Measurements from ENCODE around the gene CCDC40. TPM values are rescaled to one million over a fixed set of nuclear protein-coding genes. Genes with fewer than 3 reads are reported as not detected.

The CCDC40 gene
- total and polyA plus RNA-seq, 2 of the 13 experiments (the other 11 are each of a cell fraction or from before 2014, with no cell fraction given), result 4.1 to 5.5 TPM

DNA sequence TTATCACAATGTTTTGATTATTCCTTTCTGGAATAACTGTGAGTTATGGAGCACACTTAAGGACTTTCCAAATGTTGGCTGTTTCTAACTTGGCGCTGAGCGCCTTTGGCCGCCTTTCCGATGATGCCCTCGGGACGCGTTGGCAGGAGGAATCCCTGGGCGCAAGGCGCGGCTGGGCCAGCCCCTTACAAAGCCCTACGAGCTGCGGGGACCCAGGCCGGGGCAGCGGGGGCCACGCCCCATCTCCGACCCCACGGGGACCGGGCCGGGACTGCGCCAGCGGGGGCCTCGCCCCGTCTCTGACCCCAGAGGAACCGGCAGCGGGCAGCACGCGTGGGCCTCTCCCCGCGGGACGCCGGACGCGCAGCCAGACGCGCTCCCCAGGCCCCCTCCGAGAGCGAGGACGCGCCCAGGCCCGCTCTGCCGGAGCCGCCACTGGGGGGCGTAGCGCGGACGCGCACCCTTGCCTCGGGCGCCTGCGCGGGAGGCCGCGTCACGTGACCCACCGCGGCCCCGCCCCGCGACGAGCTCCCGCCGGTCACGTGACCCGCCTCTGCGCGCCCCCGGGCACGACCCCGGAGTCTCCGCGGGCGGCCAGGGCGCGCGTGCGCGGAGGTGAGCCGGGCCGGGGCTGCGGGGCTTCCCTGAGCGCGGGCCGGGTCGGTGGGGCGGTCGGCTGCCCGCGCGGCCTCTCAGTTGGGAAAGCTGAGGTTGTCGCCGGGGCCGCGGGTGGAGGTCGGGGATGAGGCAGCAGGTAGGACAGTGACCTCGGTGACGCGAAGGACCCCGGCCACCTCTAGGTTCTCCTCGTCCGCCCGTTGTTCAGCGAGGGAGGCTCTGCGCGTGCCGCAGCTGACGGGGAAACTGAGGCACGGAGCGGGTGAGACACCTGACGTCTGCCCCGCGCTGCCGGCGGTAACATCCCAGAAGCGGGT is 64.8 kb downstream of the CCDC40 start, which contains the start of gene GAA (continued):
- TF ChIP-seq SRY (CRISPR knock-in tag; IDR thresholded peaks at IDR 0.05), result no peak; the same call in none of the 2 replicates
- TF ChIP-seq ZNF83 (CRISPR knock-in tag; IDR thresholded peaks at IDR 0.05; ENCODE audit: borderline replicate concordance), result 0 out of 2 replicates have a peak, but pooled peaks have one; percentile 65
- no peak for TF ChIP-seq TCF7 (IDR thresholded peaks at IDR 0.05; ENCODE audit: low read depth)
- TF ChIP-seq, protein P1, sequence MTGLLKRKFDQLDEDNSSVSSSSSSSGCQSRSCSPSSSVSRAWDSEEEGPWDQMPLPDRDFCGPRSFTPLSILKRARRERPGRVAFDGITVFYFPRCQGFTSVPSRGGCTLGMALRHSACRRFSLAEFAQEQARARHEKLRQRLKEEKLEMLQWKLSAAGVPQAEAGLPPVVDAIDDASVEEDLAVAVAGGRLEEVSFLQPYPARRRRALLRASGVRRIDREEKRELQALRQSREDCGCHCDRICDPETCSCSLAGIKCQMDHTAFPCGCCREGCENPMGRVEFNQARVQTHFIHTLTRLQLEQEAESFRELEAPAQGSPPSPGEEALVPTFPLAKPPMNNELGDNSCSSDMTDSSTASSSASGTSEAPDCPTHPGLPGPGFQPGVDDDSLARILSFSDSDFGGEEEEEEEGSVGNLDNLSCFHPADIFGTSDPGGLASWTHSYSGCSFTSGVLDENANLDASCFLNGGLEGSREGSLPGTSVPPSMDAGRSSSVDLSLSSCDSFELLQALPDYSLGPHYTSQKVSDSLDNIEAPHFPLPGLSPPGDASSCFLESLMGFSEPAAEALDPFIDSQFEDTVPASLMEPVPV (CRISPR knock-in tag; IDR thresholded peaks at IDR 0.05), result peak; percentile 80; the same call in 1 of the 2 replicates
- no peak; the same call in 1 of the 2 replicates for TF ChIP-seq ZNF33B (CRISPR knock-in tag; IDR thresholded peaks at IDR 0.05)
- TF ChIP-seq FOSL1 (CRISPR knock-in tag; IDR thresholded peaks at IDR 0.05; ENCODE audit: borderline replicate concordance), result no peak
- peak; percentile 36; the same call in 1 of the 2 replicates for TF ChIP-seq ATF3 (CRISPR knock-in tag; IDR thresholded peaks at IDR 0.05)
- TF ChIP-seq DNMT3B (CRISPR knock-in tag; conservative IDR thresholded peaks at IDR 0.05), result no peak; the same call in 1 of the 2 replicates
- peak; percentile 21; the same call in 1 of the 2 replicates for TF ChIP-seq ZNF253 (CRISPR knock-in tag; IDR thresholded peaks at IDR 0.05; ENCODE audit: borderline replicate concordance)
- TF ChIP-seq PHF20 (CRISPR knock-in tag; IDR thresholded peaks at IDR 0.05), result peak; percentile 85
- TF ChIP-seq, protein P2, sequence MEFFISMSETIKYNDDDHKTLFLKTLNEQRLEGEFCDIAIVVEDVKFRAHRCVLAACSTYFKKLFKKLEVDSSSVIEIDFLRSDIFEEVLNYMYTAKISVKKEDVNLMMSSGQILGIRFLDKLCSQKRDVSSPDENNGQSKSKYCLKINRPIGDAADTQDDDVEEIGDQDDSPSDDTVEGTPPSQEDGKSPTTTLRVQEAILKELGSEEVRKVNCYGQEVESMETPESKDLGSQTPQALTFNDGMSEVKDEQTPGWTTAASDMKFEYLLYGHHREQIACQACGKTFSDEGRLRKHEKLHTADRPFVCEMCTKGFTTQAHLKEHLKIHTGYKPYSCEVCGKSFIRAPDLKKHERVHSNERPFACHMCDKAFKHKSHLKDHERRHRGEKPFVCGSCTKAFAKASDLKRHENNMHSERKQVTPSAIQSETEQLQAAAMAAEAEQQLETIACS (CRISPR knock-in tag; IDR thresholded peaks at IDR 0.05), result peak; percentile 91
- TF ChIP-seq ZNF546 (CRISPR knock-in tag; conservative IDR thresholded peaks at IDR 0.05), result 0 out of 2 replicates have a peak, but pooled peaks have one; percentile 37
- no peak for TF ChIP-seq TGIF2 (CRISPR knock-in tag; IDR thresholded peaks at IDR 0.05)
- TF ChIP-seq ELF4 (CRISPR knock-in tag; IDR thresholded peaks at IDR 0.05; ENCODE audit: borderline replicate concordance), result no peak
- TF ChIP-seq NRL (CRISPR knock-in tag; IDR thresholded peaks at IDR 0.05; ENCODE audit: borderline replicate concordance), result no peak; the same call in 1 of the 2 replicates
- TF ChIP-seq PLRG1 (conservative IDR thresholded peaks at IDR 0.05), result no peak
- peak; percentile 91; the same call in 1 of the 2 replicates for TF ChIP-seq SALL2 (CRISPR knock-in tag; IDR thresholded peaks at IDR 0.05)
- TF ChIP-seq REST (IDR thresholded peaks at IDR 0.05; ENCODE audit: borderline replicate concordance in 1 of 2, low read depth in 1 of 2, low read length in 2 of 2), result no peak
- no peak for TF ChIP-seq SYNCRIP (IDR thresholded peaks at IDR 0.05; ENCODE audit: insufficient read depth, low read depth, low read length)
- TF ChIP-seq ZFP41 (CRISPR knock-in tag; IDR thresholded peaks at IDR 0.05; ENCODE audit: borderline replicate concordance), result no peak
- TF ChIP-seq NFATC3 (CRISPR knock-in tag; IDR thresholded peaks at IDR 0.05), result 0 out of 2 replicates have a peak, but pooled peaks have one; percentile 72
- 0 out of 2 replicates have a peak, but pooled peaks have one; percentile 67 for TF ChIP-seq ZNF451 (CRISPR knock-in tag; IDR thresholded peaks at IDR 0.05)
